Measurements from ENCODE around the gene MPV17.
"Not testable (repeated sequence)": the region's sequence is repeated elsewhere in the genome, so short reads cannot be mapped to it uniquely, and the experiment has no call there.

MPV17 gene

GRCh38 chr2:27307287-27307544 is 15.7 kb downstream of the MPV17 start:
- H3K27me3 ChIP-seq (ENCODE audit: control insufficient read depth, insufficient read depth, low read length), result peaks cover 48% of the 10 kb centered on the region
- peaks cover 20% of the 10 kb centered on the region for H3K4me1 ChIP-seq (ENCODE audit: control insufficient read depth, insufficient read depth, low read length)
- peaks cover 16% of the 10 kb centered on the region for H3K36me3 ChIP-seq (ENCODE audit: control insufficient read depth, insufficient read depth, low read length)
- no peak overlapping the region for H3K9ac ChIP-seq (ENCODE audit: low read length)
- H3K27ac ChIP-seq (ENCODE audit: low read depth, low read length), result no peak overlapping the region
- peak overlapping the region; percentile 51 for H3K4me3 ChIP-seq (ENCODE audit: low read depth, low read length)
- no peaks in the 10 kb centered on the region for H3K9me3 ChIP-seq (ENCODE audit: control insufficient read depth, insufficient read depth, low read depth, low read length)

GRCh38 chr2:27306573-27307286 is 16.2 kb downstream of the MPV17 start:
- Histone ChIP-seq H3K27ac (ENCODE audit: low read depth, low read length) (no peak overlapping the region), H3K4me1 (ENCODE audit: control insufficient read depth, insufficient read depth, low read length) (peaks cover 20% of the 10 kb centered on the region), H3K9ac (ENCODE audit: low read length) (no peak overlapping the region), H3K4me3 (ENCODE audit: low read depth, low read length) (peak overlapping the region; percentile 51), H3K27me3 (ENCODE audit: control insufficient read depth, insufficient read depth, low read length) (peaks cover 48% of the 10 kb centered on the region), H3K9me3 (ENCODE audit: control insufficient read depth, insufficient read depth, low read depth, low read length) (no peaks in the 10 kb centered on the region), H3K36me3 (ENCODE audit: control insufficient read depth, insufficient read depth, low read length) (peaks cover 14% of the 10 kb centered on the region)

DNA sequence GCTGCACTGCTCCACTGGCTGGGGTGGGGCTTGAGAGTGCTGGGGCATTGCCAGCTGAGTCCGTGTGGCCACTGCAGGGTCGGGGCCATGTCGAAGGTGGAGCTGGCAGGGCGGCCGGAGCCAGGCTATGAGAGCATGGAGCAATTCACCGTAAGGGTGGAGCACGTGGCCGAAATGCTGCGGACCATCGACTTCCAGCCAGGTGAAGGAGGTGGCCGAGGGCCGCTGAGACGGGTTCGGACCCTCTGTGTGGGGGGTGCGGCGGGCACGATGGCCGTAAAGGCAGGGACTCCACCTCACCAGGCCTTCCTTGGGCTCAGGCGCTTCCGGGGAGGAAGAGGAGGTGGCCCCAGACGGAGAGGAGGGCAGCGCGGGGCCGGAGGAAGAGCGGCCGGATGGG is 16.8 kb downstream of the MPV17 start:
- Histone ChIP-seq H3K27ac (ENCODE audit: low read depth, low read length) (no peak overlapping the region), H3K4me1 (ENCODE audit: control insufficient read depth, insufficient read depth, low read length) (peaks cover 20% of the 10 kb centered on the region), H3K27me3 (ENCODE audit: control insufficient read depth, insufficient read depth, low read length) (peaks cover 48% of the 10 kb centered on the region), H3K4me3 (ENCODE audit: low read depth, low read length) (peak overlapping the region; percentile 51; the same call in 1 of the 2 replicates), H3K9me3 (ENCODE audit: control insufficient read depth, insufficient read depth, low read depth, low read length) (no peaks in the 10 kb centered on the region), H3K36me3 (ENCODE audit: control insufficient read depth, insufficient read depth, low read length) (peaks cover 8% of the 10 kb centered on the region; the same call in 1 of the 2 replicates), H3K9ac (ENCODE audit: low read length) (no peak overlapping the region)

DNA sequence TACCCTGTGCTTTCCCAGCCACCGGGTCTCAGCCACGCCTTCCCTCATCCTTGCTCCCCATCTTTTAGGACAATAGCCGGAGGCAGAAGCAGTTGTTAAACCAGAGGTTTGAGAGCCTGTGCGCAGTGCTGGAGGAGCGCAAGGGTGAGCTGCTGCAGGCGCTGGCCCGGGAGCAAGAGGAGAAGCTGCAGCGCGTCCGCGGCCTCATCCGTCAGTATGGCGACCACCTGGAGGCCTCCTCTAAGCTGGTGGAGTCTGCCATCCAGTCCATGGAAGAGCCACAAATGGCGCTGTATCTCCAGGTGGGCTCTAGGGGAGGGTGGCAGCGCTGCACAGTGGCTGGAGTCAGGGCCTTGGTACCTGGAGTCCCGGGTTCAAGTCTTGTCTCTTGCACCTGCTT is 17.4 kb downstream of the MPV17 start:
- Histone ChIP-seq H3K4me1 (ENCODE audit: control insufficient read depth, insufficient read depth, low read length) (peaks cover 20% of the 10 kb centered on the region), H3K36me3 (ENCODE audit: control insufficient read depth, insufficient read depth, low read length) (0 out of 2 replicates have a peak, but pooled peaks cover 6% of the 10 kb centered on the region), H3K27ac (ENCODE audit: low read depth, low read length) (no peak overlapping the region), H3K27me3 (ENCODE audit: control insufficient read depth, insufficient read depth, low read length) (peaks cover 48% of the 10 kb centered on the region), H3K9me3 (ENCODE audit: control insufficient read depth, insufficient read depth, low read depth, low read length) (no peaks in the 10 kb centered on the region), H3K4me3 (ENCODE audit: low read depth, low read length) (no peak overlapping the region), H3K9ac (ENCODE audit: low read length) (no peak overlapping the region)

GRCh38 chr2:27304488-27305240 is 18.2 kb downstream of the MPV17 start:
- Histone ChIP-seq H3K27me3 (ENCODE audit: control insufficient read depth, insufficient read depth, low read length) (peaks cover 48% of the 10 kb centered on the region), H3K9me3 (ENCODE audit: control insufficient read depth, insufficient read depth, low read depth, low read length) (no peaks in the 10 kb centered on the region), H3K36me3 (ENCODE audit: control insufficient read depth, insufficient read depth, low read length) (0 out of 2 replicates have a peak, but pooled peaks cover 3% of the 10 kb centered on the region)

GRCh38 chr2:27303093-27304025 is 19.5 kb downstream of the MPV17 start:
- H3K9ac ChIP-seq (ENCODE audit: low read length), result no peak overlapping the region
- peaks cover 20% of the 10 kb centered on the region for H3K4me1 ChIP-seq (ENCODE audit: control insufficient read depth, insufficient read depth, low read length)
- H3K27me3 ChIP-seq (ENCODE audit: control insufficient read depth, insufficient read depth, low read length), result peaks cover 42% of the 10 kb centered on the region
- H3K9me3 ChIP-seq (ENCODE audit: control insufficient read depth, insufficient read depth, low read depth, low read length), result no peaks in the 10 kb centered on the region
- peak overlapping the region; percentile 29 for H3K4me3 ChIP-seq (ENCODE audit: low read depth, low read length)
- H3K36me3 ChIP-seq (ENCODE audit: control insufficient read depth, insufficient read depth, low read length), result no peaks in the 10 kb centered on the region
- no peak overlapping the region for H3K27ac ChIP-seq (ENCODE audit: low read depth, low read length)

More at GRCh38 chr2:27304488-27305240, 18.2 kb downstream of the MPV17 start:
- Histone ChIP-seq H3K27ac (ENCODE audit: low read depth, low read length) (no peak overlapping the region), H3K4me1 (ENCODE audit: control insufficient read depth, insufficient read depth, low read length) (peaks cover 20% of the 10 kb centered on the region), H3K9ac (ENCODE audit: low read length) (no peak overlapping the region), H3K4me3 (ENCODE audit: low read depth, low read length) (no peak overlapping the region)

GRCh38 chr2:27300606-27301005 is 22.3 kb downstream of the MPV17 start:
- H3K27me3 ChIP-seq (ENCODE audit: control insufficient read depth, insufficient read depth, low read length), result peaks cover 14% of the 10 kb centered on the region
- H3K4me1 ChIP-seq (ENCODE audit: control insufficient read depth, insufficient read depth, low read length), result not testable (repeated sequence)

GRCh38 chr2:27298391-27299080 is 24.4 kb downstream of the MPV17 start:
- Histone ChIP-seq H3K9ac (ENCODE audit: low read length) (no peak overlapping the region), H3K27ac (ENCODE audit: low read depth, low read length) (no peak overlapping the region), H3K4me3 (ENCODE audit: low read depth, low read length) (no peak overlapping the region), H3K9me3 (ENCODE audit: control insufficient read depth, insufficient read depth, low read depth, low read length) (no peaks in the 10 kb centered on the region), H3K27me3 (ENCODE audit: control insufficient read depth, insufficient read depth, low read length) (no peaks in the 10 kb centered on the region), H3K36me3 (ENCODE audit: control insufficient read depth, insufficient read depth, low read length) (no peaks in the 10 kb centered on the region), H3K4me1 (ENCODE audit: control insufficient read depth, insufficient read depth, low read length) (peaks cover 7% of the 10 kb centered on the region)

More at GRCh38 chr2:27300606-27301005, 22.3 kb downstream of the MPV17 start:
- not testable (repeated sequence) for H3K4me3 ChIP-seq (ENCODE audit: low read depth, low read length); H3K9me3 ChIP-seq (ENCODE audit: control insufficient read depth, insufficient read depth, low read depth, low read length); H3K9ac ChIP-seq (ENCODE audit: low read length); H3K36me3 ChIP-seq (ENCODE audit: control insufficient read depth, insufficient read depth, low read length); H3K27ac ChIP-seq (ENCODE audit: low read depth, low read length)

DNA sequence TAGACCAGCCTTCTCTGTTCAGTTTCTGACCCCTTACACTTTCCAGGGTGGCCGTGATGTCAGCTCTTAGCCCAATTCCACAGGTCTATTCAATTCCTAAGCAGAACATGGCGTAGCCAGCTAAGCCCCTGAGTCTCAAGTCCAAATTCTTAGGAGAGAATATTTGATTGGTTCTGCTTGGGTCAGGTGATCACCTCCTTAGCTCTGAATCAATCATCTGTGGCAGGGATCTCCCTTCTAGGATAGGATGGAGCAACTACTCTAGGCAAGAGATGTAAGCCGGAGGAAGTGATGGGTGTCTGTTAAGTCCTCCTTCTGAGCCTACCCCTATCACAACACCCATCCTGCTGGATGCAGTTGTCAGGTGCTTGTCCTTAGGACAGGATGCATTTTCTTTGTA is 25.7 kb downstream of the MPV17 start:
- Histone ChIP-seq H3K4me3 (ENCODE audit: low read depth, low read length) (no peak overlapping the region), H3K9ac (ENCODE audit: low read length) (no peak overlapping the region), H3K4me1 (ENCODE audit: control insufficient read depth, insufficient read depth, low read length) (0 out of 2 replicates have a peak, but pooled peaks cover 4% of the 10 kb centered on the region), H3K9me3 (ENCODE audit: control insufficient read depth, insufficient read depth, low read depth, low read length) (no peaks in the 10 kb centered on the region), H3K27me3 (ENCODE audit: control insufficient read depth, insufficient read depth, low read length) (no peaks in the 10 kb centered on the region), H3K27ac (ENCODE audit: low read depth, low read length) (no peak overlapping the region), H3K36me3 (ENCODE audit: control insufficient read depth, insufficient read depth, low read length) (no peaks in the 10 kb centered on the region)

- Histone ChIP-seq H3K27ac (ENCODE audit: low read depth, low read length) (no peak overlapping the region), H3K9ac (ENCODE audit: low read length) (no peak overlapping the region), H3K4me1 (ENCODE audit: control insufficient read depth, insufficient read depth, low read length) (peaks cover 10% of the 10 kb centered on the region), H3K27me3 (ENCODE audit: control insufficient read depth, insufficient read depth, low read length) (no peaks in the 10 kb centered on the region), H3K9me3 (ENCODE audit: control insufficient read depth, insufficient read depth, low read depth, low read length) (no peaks in the 10 kb centered on the region), H3K4me3 (ENCODE audit: low read depth, low read length) (no peak overlapping the region), H3K36me3 (ENCODE audit: control insufficient read depth, insufficient read depth, low read length) (no peaks in the 10 kb centered on the region)
Observed at GRCh38 chr2:27296481-27296880, 26.4 kb downstream of the MPV17 start.
